ENCODE data around the gene IRF2.

- TF ChIP-seq, protein P1, sequence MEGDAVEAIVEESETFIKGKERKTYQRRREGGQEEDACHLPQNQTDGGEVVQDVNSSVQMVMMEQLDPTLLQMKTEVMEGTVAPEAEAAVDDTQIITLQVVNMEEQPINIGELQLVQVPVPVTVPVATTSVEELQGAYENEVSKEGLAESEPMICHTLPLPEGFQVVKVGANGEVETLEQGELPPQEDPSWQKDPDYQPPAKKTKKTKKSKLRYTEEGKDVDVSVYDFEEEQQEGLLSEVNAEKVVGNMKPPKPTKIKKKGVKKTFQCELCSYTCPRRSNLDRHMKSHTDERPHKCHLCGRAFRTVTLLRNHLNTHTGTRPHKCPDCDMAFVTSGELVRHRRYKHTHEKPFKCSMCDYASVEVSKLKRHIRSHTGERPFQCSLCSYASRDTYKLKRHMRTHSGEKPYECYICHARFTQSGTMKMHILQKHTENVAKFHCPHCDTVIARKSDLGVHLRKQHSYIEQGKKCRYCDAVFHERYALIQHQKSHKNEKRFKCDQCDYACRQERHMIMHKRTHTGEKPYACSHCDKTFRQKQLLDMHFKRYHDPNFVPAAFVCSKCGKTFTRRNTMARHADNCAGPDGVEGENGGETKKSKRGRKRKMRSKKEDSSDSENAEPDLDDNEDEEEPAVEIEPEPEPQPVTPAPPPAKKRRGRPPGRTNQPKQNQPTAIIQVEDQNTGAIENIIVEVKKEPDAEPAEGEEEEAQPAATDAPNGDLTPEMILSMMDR (IDR thresholded peaks at IDR 0.05): no peak
- TF ChIP-seq EZH2 (IDR thresholded peaks at IDR 0.05): no peak
Observed at GRCh38 chr4:184457535-184458249, 16.7 kb downstream of the IRF2 start.

All from neural progenitor cell (in vitro differentiated cells).